Activated CD8-positive, alpha-beta T cell treated with anti-CD3 and anti-CD28 coated beads for 36 hours (primary cell): ENCODE measurements around the gene PRPF6. TPM values are rescaled to one million over a fixed set of nuclear protein-coding genes. Genes with fewer than 3 reads are reported as not detected.

ENCODE experiments used
- ATAC-seq: fragments of 200-7000 bp; cut with Tn5 transposase; one replicate; pipeline ENCODE4 v1.10.0; 2021; ENCODE audit warnings: mild to moderate bottlenecking, moderate library complexity
- CTCF ChIA-PET: fragments of 350-600 bp; sonication (Branson Sonifier 250); formaldehyde crosslinking; loops from one replicate; lab custom pipeline; 2021; ENCODE audit warnings: antibody characterized with exemption; lab: Charles Lee
- POLR2A ChIA-PET: fragments of 350-600 bp; sonication (Branson Sonifier 250); formaldehyde crosslinking; loops from one replicate; lab custom pipeline; 2021; ENCODE audit warnings: antibody characterized with exemption; lab: Charles Lee
- DNase-seq: peaks from one replicate; pipeline ENCODE4 v3.0.0-alpha.2; 2020
- H3K27ac Mint-ChIP-seq: one replicate; pipeline ENCODE4 v1.8.0; 2021; ENCODE audit warnings: mild to moderate bottlenecking, mixed read lengths
- H3K27me3 Mint-ChIP-seq: one replicate; pipeline ENCODE4 v1.8.0; 2021; ENCODE audit warnings: mixed read lengths
- H3K36me3 Mint-ChIP-seq: one replicate; pipeline ENCODE4 v1.8.0; 2021; ENCODE audit warnings: low read depth, mixed read lengths
- H3K4me1 Mint-ChIP-seq: one replicate; pipeline ENCODE4 v1.8.0; 2021; ENCODE audit warnings: low read depth, mixed read lengths
- H3K4me3 Mint-ChIP-seq: one replicate; pipeline ENCODE4 v1.8.0; 2021; ENCODE audit warnings: mild to moderate bottlenecking, moderate library complexity, mixed read lengths
- H3K9me3 Mint-ChIP-seq: one replicate; pipeline ENCODE4 v1.8.0; 2021; ENCODE audit warnings: mixed read lengths
- intact Hi-C: fragments of 100-400 bp; cut with micrococcal nuclease; formaldehyde crosslinking; loops from one replicate; pipeline ENCODE4 v1.10.0; 2022
- total RNA-seq, 2 experiments: library from RNA; stranded (reverse); gene quantifications; one replicate each; pipeline ENCODE4 v1.2.3, GENCODE V29; 2021
- TF ChIP-seq, protein P1 (sequence below): fragments of 200-600 bp; IDR thresholded peaks from one replicate; pipeline ENCODE4 v1.8.0; 2022; ENCODE audit warnings: antibody characterized with exemption, mild to moderate bottlenecking

The PRPF6 gene
- total RNA-seq, 2 experiments from 2014 or later: 53.0 to 55.5 TPM

DNA sequence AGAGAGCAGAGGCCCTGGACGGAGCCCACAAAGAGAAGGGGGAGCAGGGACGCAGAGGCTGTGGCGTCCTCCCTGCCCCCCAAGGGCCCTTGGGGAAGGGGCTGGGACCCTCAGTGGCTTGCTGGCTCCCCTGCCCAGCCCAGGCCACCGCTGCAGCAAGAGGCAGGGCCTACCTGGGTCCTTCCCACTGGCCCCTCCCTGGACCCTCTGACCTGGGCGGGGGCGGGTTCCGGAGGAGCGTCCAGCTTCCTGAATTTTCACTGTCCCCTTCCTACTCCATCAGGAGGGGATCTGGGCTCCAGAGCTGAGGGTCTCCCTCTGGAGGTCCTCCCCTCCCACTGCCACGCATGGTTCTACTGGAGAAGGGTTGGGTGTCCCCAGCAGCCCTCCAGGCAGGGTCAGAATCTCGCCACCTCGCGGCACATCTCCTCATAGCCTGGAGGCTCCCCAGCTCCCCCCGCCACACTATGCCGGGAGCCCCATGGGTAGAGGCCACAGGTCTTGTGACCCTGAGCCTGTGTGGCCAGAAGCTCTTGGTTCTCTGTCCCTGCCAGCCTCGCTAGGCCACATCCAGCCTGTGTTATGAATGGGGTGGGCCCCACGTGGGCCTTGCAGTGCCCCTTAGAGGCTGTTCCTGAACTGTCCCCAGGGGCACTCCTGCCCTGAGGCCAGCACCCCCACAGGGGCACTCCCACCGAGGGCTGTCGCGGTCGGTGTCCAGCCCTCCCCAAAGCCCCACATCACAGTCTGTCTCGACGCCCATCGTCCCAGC lies 69.5 kb downstream of the PRPF6 start:
- no peak overlapping the region for H3K4me3 Mint-ChIP-seq

DNA sequence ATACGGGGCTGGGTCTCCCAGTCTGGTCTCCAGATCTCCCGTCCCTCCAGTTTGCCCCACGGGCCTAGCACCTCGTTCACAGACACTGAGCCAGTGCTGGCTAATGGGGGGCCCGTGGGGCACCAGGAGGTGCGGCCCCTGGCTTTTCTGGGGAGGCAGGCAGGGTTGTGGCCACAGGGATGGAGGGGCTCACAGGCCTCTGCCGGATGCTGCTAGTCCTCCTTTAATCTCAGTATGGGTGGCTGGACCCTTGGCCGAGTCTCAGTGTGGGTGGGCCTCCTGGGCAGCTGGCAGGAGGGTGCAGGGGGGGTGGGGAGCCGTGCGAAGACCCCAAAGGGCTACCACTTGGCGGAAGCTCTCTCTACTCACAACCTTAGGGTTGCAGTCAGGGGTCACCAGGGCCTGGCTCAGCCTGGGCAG lies 70.1 kb downstream of the PRPF6 start:
- CTCF ChIA-PET: interaction anchor here (1.5 to 2.8 kb wide), 3 partner anchors 10 to 12 kb away, joined by 3 to 14 read pairs (median 12); no protein-coding TSS in a partner anchor
- POLR2A ChIA-PET: interaction anchor here (1.2 to 2.0 kb wide), 3 partner anchors 11 to 70 kb away, joined by 3 to 10 read pairs (median 3); partner anchors contain the start of gene PRPF6

More for the DNA sequence above, 69.5 kb downstream of the PRPF6 start:
- CTCF ChIA-PET: interaction anchor here (1.5 to 2.8 kb wide), 2 partner anchors 9 to 12 kb away, joined by 3 to 12 read pairs; no protein-coding TSS in a partner anchor
- TF ChIP-seq, protein P1, sequence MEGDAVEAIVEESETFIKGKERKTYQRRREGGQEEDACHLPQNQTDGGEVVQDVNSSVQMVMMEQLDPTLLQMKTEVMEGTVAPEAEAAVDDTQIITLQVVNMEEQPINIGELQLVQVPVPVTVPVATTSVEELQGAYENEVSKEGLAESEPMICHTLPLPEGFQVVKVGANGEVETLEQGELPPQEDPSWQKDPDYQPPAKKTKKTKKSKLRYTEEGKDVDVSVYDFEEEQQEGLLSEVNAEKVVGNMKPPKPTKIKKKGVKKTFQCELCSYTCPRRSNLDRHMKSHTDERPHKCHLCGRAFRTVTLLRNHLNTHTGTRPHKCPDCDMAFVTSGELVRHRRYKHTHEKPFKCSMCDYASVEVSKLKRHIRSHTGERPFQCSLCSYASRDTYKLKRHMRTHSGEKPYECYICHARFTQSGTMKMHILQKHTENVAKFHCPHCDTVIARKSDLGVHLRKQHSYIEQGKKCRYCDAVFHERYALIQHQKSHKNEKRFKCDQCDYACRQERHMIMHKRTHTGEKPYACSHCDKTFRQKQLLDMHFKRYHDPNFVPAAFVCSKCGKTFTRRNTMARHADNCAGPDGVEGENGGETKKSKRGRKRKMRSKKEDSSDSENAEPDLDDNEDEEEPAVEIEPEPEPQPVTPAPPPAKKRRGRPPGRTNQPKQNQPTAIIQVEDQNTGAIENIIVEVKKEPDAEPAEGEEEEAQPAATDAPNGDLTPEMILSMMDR: no peak
- Mint-ChIP-seq H3K4me1 (peaks cover 10% of the 10 kb centered on the region), H3K9me3 (no peaks in the 10 kb centered on the region), H3K36me3 (no peaks in the 10 kb centered on the region), H3K27ac (no peak overlapping the region), H3K27me3 (peaks cover 51% of the 10 kb centered on the region)
- ATAC-seq: no peak
- no peak for DNase-seq
- intact Hi-C loops: no loop called here
- POLR2A ChIA-PET: interaction anchor here (1.2 to 2.0 kb wide), 3 partner anchors 11 to 70 kb away, joined by 3 to 10 read pairs (median 3); partner anchors contain the start of gene PRPF6

DNA sequence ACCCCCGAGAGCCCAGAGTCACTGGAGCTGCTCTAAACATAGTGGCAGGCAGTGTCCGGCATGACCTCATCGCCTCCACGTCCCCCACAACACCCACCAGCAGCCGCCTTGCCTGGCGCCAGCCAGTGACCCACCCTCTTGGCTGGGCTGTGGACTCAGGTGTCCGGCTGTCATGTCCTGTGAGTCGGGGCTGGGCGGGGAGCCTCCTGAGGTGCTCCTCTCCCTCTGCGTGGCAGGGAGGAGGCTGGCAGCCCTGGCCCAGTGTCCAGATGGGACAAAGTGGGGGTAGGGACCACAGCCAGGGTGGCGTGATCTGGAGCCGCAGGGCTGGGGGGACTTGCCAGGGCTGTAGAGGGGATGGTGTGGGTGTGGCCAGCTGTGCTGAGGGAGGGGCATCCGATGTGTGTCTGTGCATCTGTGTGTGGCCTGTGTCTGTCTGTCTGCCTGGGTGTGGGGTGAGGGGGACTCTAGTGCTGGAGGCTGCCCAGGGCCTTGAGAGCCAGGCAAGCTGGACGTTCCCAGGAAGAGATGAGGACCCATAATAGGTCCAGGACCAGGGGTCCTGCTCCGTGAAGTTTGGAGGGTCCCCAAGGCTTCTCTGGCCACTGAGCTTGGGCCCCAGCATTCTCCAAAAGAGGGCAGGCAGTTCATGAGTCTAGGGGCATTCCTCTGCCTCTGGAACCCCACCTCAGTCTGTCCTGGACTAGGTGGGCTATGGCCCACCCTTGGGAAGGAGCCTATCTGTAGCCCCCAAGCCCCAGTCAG lies 70.8 kb downstream of the PRPF6 start:
- Mint-ChIP-seq H3K27me3 (peaks cover 41% of the 10 kb centered on the region), H3K27ac (no peak overlapping the region), H3K4me3 (no peak overlapping the region), H3K4me1 (peaks cover 4% of the 10 kb centered on the region), H3K9me3 (no peaks in the 10 kb centered on the region), H3K36me3 (no peaks in the 10 kb centered on the region)
- ATAC-seq (no peak), DNase-seq (no peak)
- TF ChIP-seq, protein P1: no peak
- ChIA-PET CTCF (interaction anchor here (1.6 kb wide), 1 partner anchor 13 kb away, joined by 14 read pairs; no protein-coding TSS in a partner anchor), POLR2A (interaction anchor here (1.0 to 2.0 kb wide), 4 partner anchors 11 to 17 kb away, joined by 3 to 10 read pairs (median 3); no protein-coding TSS in a partner anchor)
- intact Hi-C loops: no loop called here

More for the DNA sequence above, 70.1 kb downstream of the PRPF6 start:
- Mint-ChIP-seq H3K27me3 (peaks cover 46% of the 10 kb centered on the region), H3K27ac (no peak overlapping the region), H3K36me3 (no peaks in the 10 kb centered on the region), H3K9me3 (no peaks in the 10 kb centered on the region), H3K4me1 (peaks cover 6% of the 10 kb centered on the region), H3K4me3 (no peak overlapping the region)
- ATAC-seq: no peak
- TF ChIP-seq, protein P1: no peak
- DNase-seq: no peak
- intact Hi-C loops: no loop called here

DNA sequence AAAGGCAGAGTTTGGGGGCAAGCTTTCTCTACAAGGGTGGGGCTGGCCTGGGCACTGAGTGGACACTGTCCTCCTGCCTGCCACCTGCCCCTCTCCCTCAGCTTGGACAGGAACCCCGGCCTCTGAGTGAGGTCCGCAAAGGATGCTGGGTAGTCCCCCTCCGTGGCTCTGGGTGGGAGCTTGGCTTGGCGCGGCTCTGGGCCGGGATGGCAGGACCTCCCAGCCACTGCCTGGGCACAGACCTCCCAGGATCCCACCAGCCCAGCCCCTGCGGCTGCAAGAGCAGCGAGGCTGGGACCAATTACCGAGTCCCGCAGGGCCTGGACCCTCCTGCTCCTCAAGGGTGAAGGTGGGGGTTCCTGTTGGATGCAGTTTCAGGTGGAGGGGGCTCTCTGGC lies 71.4 kb downstream of the PRPF6 start:
- POLR2A ChIA-PET: interaction anchor here (1.0 to 1.2 kb wide), 2 partner anchors 11 to 16 kb away, joined by 3 read pairs; no protein-coding TSS in a partner anchor
- intact Hi-C loops: no loop called here
- Mint-ChIP-seq H3K4me1 (peaks cover 6% of the 10 kb centered on the region), H3K27ac (no peak overlapping the region), H3K9me3 (no peaks in the 10 kb centered on the region), H3K36me3 (no peaks in the 10 kb centered on the region), H3K27me3 (peaks cover 35% of the 10 kb centered on the region), H3K4me3 (no peak overlapping the region)
- DNase-seq (no peak), ATAC-seq (no peak)
- TF ChIP-seq, protein P1: no peak
- CTCF ChIA-PET: interaction anchor here (1.6 kb wide), 1 partner anchor 13 kb away, joined by 14 read pairs; no protein-coding TSS in a partner anchor
